Measurements from ENCODE around the gene N4BP2. TPM values are rescaled to one million over a fixed set of nuclear protein-coding genes. Genes with fewer than 3 reads are reported as not detected.

Gene N4BP2
- polyA plus RNA-seq, 1 experiment, result 5.7 TPM

- H3K27me3 ChIP-seq (ENCODE audit: control insufficient read depth, insufficient read depth, low read length), result no peaks in the 10 kb centered on the region
- no peak for TF ChIP-seq CTCF (IDR thresholded peaks at IDR 0.05; ENCODE audit: low read depth, low read length)
- ChIA-PET POLR2A (no interaction called here), CTCF (interaction anchor here (1.0 kb wide), 1 partner anchor 9 kb away, joined by 3 read pairs; no protein-coding TSS in a partner anchor)
- no peaks in the 10 kb centered on the region for H3K9me3 ChIP-seq (ENCODE audit: control insufficient read depth, insufficient read depth, low read length)
- H3K27ac ChIP-seq (ENCODE audit: low read depth, low read length), result no peak overlapping the region
- no peak overlapping the region for H3K4me3 ChIP-seq (ENCODE audit: low read depth, low read length)
- no peak for DNase-seq (ENCODE audit: low read depth, low spot score)
Observed at GRCh38 chr4:40112027-40112792, 55.6 kb downstream of the N4BP2 start.

DNA sequence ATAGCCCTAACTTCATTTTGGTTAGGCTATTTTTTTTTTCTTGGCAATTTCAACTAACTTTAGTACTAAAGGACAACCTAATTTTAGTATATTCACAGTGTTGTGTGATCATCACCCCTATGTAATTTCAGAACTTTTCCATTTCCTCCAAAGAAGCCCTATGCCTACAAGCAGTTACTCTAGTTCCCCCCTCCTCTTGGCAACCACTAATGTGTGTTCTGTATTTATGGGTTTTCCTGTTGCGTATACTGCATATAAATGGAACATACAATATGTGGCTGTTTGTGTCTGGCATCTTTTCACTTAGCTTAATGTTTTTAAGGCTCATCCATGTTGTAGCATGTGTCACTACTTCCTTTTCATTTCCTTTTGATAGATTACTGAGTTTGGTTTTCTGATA lies 57.6 kb downstream of the N4BP2 start:
- H3K27me3 ChIP-seq (ENCODE audit: control insufficient read depth, insufficient read depth, low read length), result no peaks in the 10 kb centered on the region
- ChIA-PET CTCF (no interaction called here), POLR2A (no interaction called here)
- no peak overlapping the region for H3K27ac ChIP-seq (ENCODE audit: low read depth, low read length)
- no peak for TF ChIP-seq CTCF (IDR thresholded peaks at IDR 0.05; ENCODE audit: low read depth, low read length)
- DNase-seq (ENCODE audit: low read depth, low spot score), result no peak
- H3K9me3 ChIP-seq (ENCODE audit: control insufficient read depth, insufficient read depth, low read length), result no peaks in the 10 kb centered on the region
- H3K4me3 ChIP-seq (ENCODE audit: low read depth, low read length), result no peak overlapping the region

DNA sequence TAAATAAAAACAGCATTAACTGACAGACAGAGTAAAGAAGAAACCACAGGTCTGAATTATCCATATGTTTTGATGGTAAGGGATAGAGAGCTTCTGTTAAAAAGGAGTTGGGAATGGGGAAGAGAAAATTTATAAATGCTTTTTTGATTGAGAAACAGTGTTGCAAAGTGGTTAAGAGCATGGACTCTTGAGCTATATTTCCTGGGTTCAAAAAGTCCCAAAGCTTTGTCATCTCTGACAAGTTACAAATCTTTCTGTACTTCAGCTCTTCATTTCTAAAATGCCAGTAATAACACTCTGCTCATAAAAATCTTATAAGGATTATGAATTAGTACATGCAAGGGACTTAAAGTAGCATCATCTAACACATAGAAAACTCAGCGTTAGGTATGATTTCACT lies 62.2 kb downstream of the N4BP2 start:
- Histone ChIP-seq H3K27ac (ENCODE audit: low read depth, low read length) (no peak overlapping the region), H3K27me3 (ENCODE audit: control insufficient read depth, insufficient read depth, low read length) (no peaks in the 10 kb centered on the region), H3K9me3 (ENCODE audit: control insufficient read depth, insufficient read depth, low read length) (no peaks in the 10 kb centered on the region), H3K4me3 (ENCODE audit: low read depth, low read length) (no peak overlapping the region)
- POLR2A ChIA-PET, result no interaction called here
- no peak for DNase-seq (ENCODE audit: low read depth, low spot score)
- CTCF ChIA-PET, result interaction anchor here (0.8 kb wide), 1 partner anchor 198 kb away, joined by 3 read pairs; no protein-coding TSS in a partner anchor
- TF ChIP-seq CTCF (IDR thresholded peaks at IDR 0.05; ENCODE audit: low read depth, low read length), result no peak

- no peak for DNase-seq (ENCODE audit: low read depth, low spot score)
- ChIA-PET POLR2A (no interaction called here), CTCF (interaction anchor here (0.8 kb wide), 1 partner anchor 198 kb away, joined by 3 read pairs; no protein-coding TSS in a partner anchor)
- Histone ChIP-seq H3K27me3 (ENCODE audit: control insufficient read depth, insufficient read depth, low read length) (no peaks in the 10 kb centered on the region), H3K4me3 (ENCODE audit: low read depth, low read length) (no peak overlapping the region), H3K27ac (ENCODE audit: low read depth, low read length) (no peak overlapping the region), H3K9me3 (ENCODE audit: control insufficient read depth, insufficient read depth, low read length) (no peaks in the 10 kb centered on the region)
- no peak for TF ChIP-seq CTCF (IDR thresholded peaks at IDR 0.05; ENCODE audit: low read depth, low read length)
Observed at GRCh38 chr4:40119344-40119743, 62.7 kb downstream of the N4BP2 start.

DNA sequence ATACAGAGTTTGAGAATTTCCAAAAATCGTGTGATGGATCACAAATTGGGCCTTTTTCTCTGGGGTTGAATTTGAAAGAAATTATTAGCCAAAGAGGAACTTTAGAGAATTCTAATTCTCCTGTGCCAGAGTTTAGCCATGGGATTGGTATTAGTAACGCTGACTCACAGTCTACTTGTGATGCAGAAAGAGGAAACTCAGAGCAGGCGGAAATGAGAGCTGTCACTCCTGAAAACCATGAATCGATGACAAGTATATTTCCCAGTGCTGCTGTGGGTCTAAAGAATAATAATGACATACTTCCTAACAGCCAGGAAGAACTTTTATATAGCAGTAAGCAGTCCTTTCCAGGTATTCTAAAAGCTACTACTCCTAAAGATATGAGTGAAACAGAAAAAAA lies 64.9 kb downstream of the N4BP2 start:
- CTCF ChIA-PET, result interaction anchor here (1.1 kb wide), 1 partner anchor 9 kb away, joined by 3 read pairs; no protein-coding TSS in a partner anchor
- H3K9me3 ChIP-seq (ENCODE audit: control insufficient read depth, insufficient read depth, low read length), result no peaks in the 10 kb centered on the region
- no peak overlapping the region for H3K4me3 ChIP-seq (ENCODE audit: low read depth, low read length)
- H3K27me3 ChIP-seq (ENCODE audit: control insufficient read depth, insufficient read depth, low read length), result no peaks in the 10 kb centered on the region
- POLR2A ChIA-PET, result no interaction called here
- no peak for TF ChIP-seq CTCF (IDR thresholded peaks at IDR 0.05; ENCODE audit: low read depth, low read length)
- H3K27ac ChIP-seq (ENCODE audit: low read depth, low read length), result no peak overlapping the region
- DNase-seq (ENCODE audit: low read depth, low spot score), result peak; percentile 16

Data from AG04450 (cell line).